ENCODE results near the gene RPRD1A. TPM values are rescaled to one million over a fixed set of nuclear protein-coding genes. Genes with fewer than 3 reads are reported as not detected.

The RPRD1A gene
- polyA plus RNA-seq, 1 of the 3 experiments (the other 2 are of a cell fraction) = 28.9 TPM

DNA sequence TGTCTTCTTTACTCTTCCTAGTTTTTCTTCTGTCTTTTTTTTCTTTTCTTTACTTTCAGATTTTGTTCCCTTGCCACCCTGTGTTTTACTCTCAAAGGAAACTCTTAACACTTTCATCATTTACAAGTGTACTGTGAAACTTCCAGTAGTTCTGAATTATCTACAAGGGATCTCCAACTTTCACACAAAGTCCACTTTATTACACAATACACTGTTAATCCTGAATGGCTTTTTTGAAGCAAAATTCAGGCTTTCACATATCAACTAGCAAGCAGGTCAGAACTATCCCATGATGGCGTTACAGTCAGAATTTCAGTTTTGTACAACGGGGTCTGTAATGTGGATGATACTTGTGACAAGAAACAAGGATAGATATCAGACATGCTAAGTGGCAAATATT, 60.4 kb downstream of the RPRD1A start:
- Histone ChIP-seq H3K9ac (no peak overlapping the region), H3K27me3 (ENCODE audit: insufficient read depth) (no peaks in the 10 kb centered on the region), H3K4me2 (no peak overlapping the region), H3K27ac (ENCODE audit: low read depth in 2 of 2, low read length in 1 of 2) (no peak overlapping the region), H3K4me3 (ENCODE audit: low read depth in 2 of 2, low read length in 1 of 2) (no peak overlapping the region), H3K36me3 (replicated peaks in 1 of 2; ENCODE audit: control insufficient read depth in 1 of 2, insufficient read depth in 2 of 2, low read length in 1 of 2) (no peaks in the 10 kb centered on the region), H3K9me2 (no peaks in the 10 kb centered on the region), H3K4me1 (ENCODE audit: control insufficient read depth in 1 of 2, insufficient read depth in 2 of 2, low read depth in 1 of 2, low read length in 1 of 2) (no peaks in the 10 kb centered on the region; a peak in 1 of 4 replicates), H3K9me3 (no peaks in the 10 kb centered on the region), H4K20me1 (ENCODE audit: insufficient read depth) (no peaks in the 10 kb centered on the region), H3K79me2 (ENCODE audit: insufficient read depth) (no peaks in the 10 kb centered on the region), H3F3A (replicated peaks; ENCODE audit: insufficient read depth) (peaks cover 4% of the 10 kb centered on the region), H2AFZ (ENCODE audit: low read depth) (no peak overlapping the region)
- 95% methylated on average over 2 of the region's 2 CpGs for WGBS (ENCODE audit: low lambda C conversion rate)
- no peak for DNase-seq
- POLR2A ChIA-PET = no interaction called here
- TF ChIP-seq, protein P1, sequence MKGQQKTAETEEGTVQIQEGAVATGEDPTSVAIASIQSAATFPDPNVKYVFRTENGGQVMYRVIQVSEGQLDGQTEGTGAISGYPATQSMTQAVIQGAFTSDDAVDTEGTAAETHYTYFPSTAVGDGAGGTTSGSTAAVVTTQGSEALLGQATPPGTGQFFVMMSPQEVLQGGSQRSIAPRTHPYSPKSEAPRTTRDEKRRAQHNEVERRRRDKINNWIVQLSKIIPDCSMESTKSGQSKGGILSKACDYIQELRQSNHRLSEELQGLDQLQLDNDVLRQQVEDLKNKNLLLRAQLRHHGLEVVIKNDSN (IDR thresholded peaks at IDR 0.05; ENCODE audit: borderline replicate concordance, low read depth) = no peak
- TF ChIP-seq CHD2 (IDR thresholded peaks at IDR 0.05; ENCODE audit: low read length, partially characterized antibody) (no peak), RFX5 (IDR thresholded peaks at IDR 0.05; ENCODE audit: low read length) (no peak), TEAD4 (IDR thresholded peaks at IDR 0.05; ENCODE audit: borderline replicate concordance, insufficient read depth) (no peak), FOXM1 (IDR thresholded peaks at IDR 0.05; ENCODE audit: low read depth) (no peak), TCF12 (IDR thresholded peaks at IDR 0.05) (no peak), FOXJ3 (CRISPR knock-in tag; IDR thresholded peaks at IDR 0.05) (no peak), RAD21 (IDR thresholded peaks at IDR 0.05; ENCODE audit: low read length) (no peak), YY1 (IDR thresholded peaks at IDR 0.05; ENCODE audit: low read depth) (no peak), SMC3 (IDR thresholded peaks at IDR 0.05; ENCODE audit: low read depth, low read length) (no peak), ELF1 (IDR thresholded peaks at IDR 0.05) (no peak), MXI1 (IDR thresholded peaks at IDR 0.05; ENCODE audit: low read depth, low read length) (no peak)
- TF ChIP-seq, protein P2, sequence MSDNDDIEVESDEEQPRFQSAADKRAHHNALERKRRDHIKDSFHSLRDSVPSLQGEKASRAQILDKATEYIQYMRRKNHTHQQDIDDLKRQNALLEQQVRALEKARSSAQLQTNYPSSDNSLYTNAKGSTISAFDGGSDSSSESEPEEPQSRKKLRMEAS (IDR thresholded peaks at IDR 0.05; ENCODE audit: low read depth) = no peak
- TF ChIP-seq, protein P3, sequence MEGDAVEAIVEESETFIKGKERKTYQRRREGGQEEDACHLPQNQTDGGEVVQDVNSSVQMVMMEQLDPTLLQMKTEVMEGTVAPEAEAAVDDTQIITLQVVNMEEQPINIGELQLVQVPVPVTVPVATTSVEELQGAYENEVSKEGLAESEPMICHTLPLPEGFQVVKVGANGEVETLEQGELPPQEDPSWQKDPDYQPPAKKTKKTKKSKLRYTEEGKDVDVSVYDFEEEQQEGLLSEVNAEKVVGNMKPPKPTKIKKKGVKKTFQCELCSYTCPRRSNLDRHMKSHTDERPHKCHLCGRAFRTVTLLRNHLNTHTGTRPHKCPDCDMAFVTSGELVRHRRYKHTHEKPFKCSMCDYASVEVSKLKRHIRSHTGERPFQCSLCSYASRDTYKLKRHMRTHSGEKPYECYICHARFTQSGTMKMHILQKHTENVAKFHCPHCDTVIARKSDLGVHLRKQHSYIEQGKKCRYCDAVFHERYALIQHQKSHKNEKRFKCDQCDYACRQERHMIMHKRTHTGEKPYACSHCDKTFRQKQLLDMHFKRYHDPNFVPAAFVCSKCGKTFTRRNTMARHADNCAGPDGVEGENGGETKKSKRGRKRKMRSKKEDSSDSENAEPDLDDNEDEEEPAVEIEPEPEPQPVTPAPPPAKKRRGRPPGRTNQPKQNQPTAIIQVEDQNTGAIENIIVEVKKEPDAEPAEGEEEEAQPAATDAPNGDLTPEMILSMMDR (IDR thresholded peaks at IDR 0.05) = no peak
- TF ChIP-seq, protein P4, sequence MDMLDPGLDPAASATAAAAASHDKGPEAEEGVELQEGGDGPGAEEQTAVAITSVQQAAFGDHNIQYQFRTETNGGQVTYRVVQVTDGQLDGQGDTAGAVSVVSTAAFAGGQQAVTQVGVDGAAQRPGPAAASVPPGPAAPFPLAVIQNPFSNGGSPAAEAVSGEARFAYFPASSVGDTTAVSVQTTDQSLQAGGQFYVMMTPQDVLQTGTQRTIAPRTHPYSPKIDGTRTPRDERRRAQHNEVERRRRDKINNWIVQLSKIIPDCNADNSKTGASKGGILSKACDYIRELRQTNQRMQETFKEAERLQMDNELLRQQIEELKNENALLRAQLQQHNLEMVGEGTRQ (IDR thresholded peaks at IDR 0.05; ENCODE audit: borderline replicate concordance, low read depth, low read length) = no peak
- TF ChIP-seq, protein P5, sequence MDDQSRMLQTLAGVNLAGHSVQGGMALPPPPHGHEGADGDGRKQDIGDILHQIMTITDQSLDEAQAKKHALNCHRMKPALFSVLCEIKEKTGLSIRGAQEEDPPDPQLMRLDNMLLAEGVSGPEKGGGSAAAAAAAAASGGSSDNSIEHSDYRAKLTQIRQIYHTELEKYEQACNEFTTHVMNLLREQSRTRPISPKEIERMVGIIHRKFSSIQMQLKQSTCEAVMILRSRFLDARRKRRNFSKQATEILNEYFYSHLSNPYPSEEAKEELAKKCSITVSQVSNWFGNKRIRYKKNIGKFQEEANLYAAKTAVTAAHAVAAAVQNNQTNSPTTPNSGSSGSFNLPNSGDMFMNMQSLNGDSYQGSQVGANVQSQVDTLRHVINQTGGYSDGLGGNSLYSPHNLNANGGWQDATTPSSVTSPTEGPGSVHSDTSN (IDR thresholded peaks at IDR 0.05) = no peak
- TF ChIP-seq, protein P6, sequence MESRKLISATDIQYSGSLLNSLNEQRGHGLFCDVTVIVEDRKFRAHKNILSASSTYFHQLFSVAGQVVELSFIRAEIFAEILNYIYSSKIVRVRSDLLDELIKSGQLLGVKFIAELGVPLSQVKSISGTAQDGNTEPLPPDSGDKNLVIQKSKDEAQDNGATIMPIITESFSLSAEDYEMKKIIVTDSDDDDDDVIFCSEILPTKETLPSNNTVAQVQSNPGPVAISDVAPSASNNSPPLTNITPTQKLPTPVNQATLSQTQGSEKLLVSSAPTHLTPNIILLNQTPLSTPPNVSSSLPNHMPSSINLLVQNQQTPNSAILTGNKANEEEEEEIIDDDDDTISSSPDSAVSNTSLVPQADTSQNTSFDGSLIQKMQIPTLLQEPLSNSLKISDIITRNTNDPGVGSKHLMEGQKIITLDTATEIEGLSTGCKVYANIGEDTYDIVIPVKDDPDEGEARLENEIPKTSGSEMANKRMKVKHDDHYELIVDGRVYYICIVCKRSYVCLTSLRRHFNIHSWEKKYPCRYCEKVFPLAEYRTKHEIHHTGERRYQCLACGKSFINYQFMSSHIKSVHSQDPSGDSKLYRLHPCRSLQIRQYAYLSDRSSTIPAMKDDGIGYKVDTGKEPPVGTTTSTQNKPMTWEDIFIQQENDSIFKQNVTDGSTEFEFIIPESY (IDR thresholded peaks at IDR 0.05; ENCODE audit: borderline replicate concordance, low read depth) = no peak
- CTCF ChIA-PET = interaction anchor here (0.9 to 1.3 kb wide), 2 partner anchors 142 to 277 kb away, joined by 3 to 4 read pairs; no protein-coding TSS in a partner anchor

Measured in SK-N-SH (cell line).